Measurements from ENCODE around the gene MAN2C1. TPM values are rescaled to one million over a fixed set of nuclear protein-coding genes. Genes with fewer than 3 reads are reported as not detected.

MAN2C1 gene
- total and polyA plus RNA-seq, 9 of the 15 experiments (the other 6 are each of a cell fraction or from before 2014, with no cell fraction given), result 2.0 to 141 (median 39.9) TPM

DNA sequence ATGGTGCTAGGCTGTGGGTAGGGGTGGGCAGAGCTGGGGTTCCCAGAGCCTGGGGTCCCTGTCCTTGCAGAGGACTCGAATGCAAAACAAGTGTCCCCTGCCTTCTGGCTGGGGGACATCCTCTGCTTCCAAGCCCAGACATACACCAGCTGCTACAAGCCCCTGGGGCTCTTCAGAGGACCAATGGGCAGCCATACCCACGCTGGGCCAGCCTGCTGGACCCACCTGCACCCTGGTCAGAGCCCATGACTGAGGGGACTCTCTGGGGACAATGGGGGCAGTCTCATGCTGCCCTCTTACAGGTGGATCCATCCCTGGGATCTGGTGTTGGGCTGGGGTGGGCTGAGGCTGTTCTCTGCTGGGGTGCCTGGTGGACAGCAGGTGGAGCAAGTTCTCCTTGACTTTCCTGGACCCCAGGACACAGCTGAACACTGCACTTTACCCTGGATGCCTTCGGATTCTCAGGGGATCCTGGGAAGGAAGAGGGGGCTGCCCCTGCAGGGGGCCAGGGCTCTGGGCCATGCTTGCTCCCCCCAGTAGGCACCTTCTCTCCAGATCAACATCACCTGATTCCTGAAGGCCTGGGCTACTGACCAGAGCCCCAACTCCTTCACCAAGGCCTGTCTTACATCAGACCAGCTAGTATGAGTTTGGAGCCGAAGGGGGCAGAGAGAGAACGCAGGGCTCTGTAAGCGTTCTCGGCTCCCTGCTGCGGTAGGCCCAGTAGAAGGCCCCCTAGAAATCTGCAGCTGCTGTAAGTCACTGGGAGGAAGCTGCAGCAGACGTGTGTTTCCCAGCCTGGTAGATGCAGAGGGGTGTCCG lies 39.7 kb downstream of the MAN2C1 start:
- CTCF ChIA-PET (ENCODE audit: low intra/inter-chr PET ratio), result interaction anchor here (1.0 kb wide), 1 partner anchor 355 kb away, joined by 3 read pairs; no protein-coding TSS in a partner anchor

More for the DNA sequence above, 39.7 kb downstream of the MAN2C1 start:
- intact Hi-C loops (cut with micrococcal nuclease), result no loop called here
- POLR2A ChIA-PET, result interaction anchor here (0.6 to 0.7 kb wide), 2 partner anchors 263 to 356 kb away, joined by 3 read pairs; no protein-coding TSS in a partner anchor
- no TSS peak for BruUV-seq (replicated peaks)
- H2AFZ ChIP-seq (ENCODE audit: low read depth, low read length), result no peak overlapping the region
- H4K20me1 ChIP-seq (replicated peaks; ENCODE audit: control insufficient read depth, insufficient read depth, low read length), result no peaks in the 10 kb centered on the region
- no peak overlapping the region for H3K4me3 ChIP-seq
- WGBS (ENCODE audit: insufficient coverage, low coverage, missing lambda C conversion rate), result 42% methylated on average over 9 of the region's 10 CpGs
- no peak for FAIRE-seq
- H3K9ac ChIP-seq (ENCODE audit: insufficient read depth in 1 of 2, low read depth in 2 of 2, low read length in 2 of 2), result peak overlapping the region in 1 of 2 experiments; percentile 45; a peak in 1 of 4 replicates
- TF ChIP-seq RAD21 (CRISPR knock-in tag; conservative IDR thresholded peaks at IDR 0.05 in 1 of 2, IDR thresholded peaks at IDR 0.05 in 1 of 2) (peak in 1 of 2 experiments; percentile 36; a peak in 2 of 4 replicates), RCOR1 (IDR thresholded peaks at IDR 0.05; ENCODE audit: borderline replicate concordance in 1 of 2, low read depth in 2 of 2, low read length in 2 of 2) (no peak), RBM25 (IDR thresholded peaks at IDR 0.05; ENCODE audit: low read depth, low read length, severe bottlenecking) (no peak), TARDBP (IDR thresholded peaks at IDR 0.05) (no peak), PURB (CRISPR knock-in tag; IDR thresholded peaks at IDR 0.05; ENCODE audit: low read depth) (no peak)
- TF ChIP-seq, protein P1, sequence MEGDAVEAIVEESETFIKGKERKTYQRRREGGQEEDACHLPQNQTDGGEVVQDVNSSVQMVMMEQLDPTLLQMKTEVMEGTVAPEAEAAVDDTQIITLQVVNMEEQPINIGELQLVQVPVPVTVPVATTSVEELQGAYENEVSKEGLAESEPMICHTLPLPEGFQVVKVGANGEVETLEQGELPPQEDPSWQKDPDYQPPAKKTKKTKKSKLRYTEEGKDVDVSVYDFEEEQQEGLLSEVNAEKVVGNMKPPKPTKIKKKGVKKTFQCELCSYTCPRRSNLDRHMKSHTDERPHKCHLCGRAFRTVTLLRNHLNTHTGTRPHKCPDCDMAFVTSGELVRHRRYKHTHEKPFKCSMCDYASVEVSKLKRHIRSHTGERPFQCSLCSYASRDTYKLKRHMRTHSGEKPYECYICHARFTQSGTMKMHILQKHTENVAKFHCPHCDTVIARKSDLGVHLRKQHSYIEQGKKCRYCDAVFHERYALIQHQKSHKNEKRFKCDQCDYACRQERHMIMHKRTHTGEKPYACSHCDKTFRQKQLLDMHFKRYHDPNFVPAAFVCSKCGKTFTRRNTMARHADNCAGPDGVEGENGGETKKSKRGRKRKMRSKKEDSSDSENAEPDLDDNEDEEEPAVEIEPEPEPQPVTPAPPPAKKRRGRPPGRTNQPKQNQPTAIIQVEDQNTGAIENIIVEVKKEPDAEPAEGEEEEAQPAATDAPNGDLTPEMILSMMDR (IDR thresholded peaks at IDR 0.05 in 2 of 3, conservative IDR thresholded peaks at IDR 0.05 in 1 of 3; ENCODE audit: insufficient read depth in 2 of 3, low read depth in 1 of 3, low read length in 3 of 3), result peak; percentile 20 to 33 (median 28); a peak in 3 of 6 replicates
- peak; percentile 79 for ATAC-seq
- H3K9me1 ChIP-seq (ENCODE audit: control insufficient read depth, insufficient read depth, low read length), result no peaks in the 10 kb centered on the region
- no peaks in the 10 kb centered on the region for H3K9me3 ChIP-seq (replicated peaks; ENCODE audit: control insufficient read depth, insufficient read depth, low read depth, low read length)
- in situ Hi-C loops (cut with MboI), result loop anchor here (10.0 kb wide), 1 partner anchor 786 kb away; no protein-coding TSS in a partner anchor
- no peak overlapping the region for H3K27ac ChIP-seq (ENCODE audit: extremely low read depth, low read depth, low read length)
- no peaks in the 10 kb centered on the region for H3K79me2 ChIP-seq (ENCODE audit: control insufficient read depth, insufficient read depth, low read length)
- no peaks in the 10 kb centered on the region; a peak in 1 of 5 replicates for H3K4me1 ChIP-seq (replicated peaks in 1 of 2; ENCODE audit: control insufficient read depth in 2 of 2, insufficient read depth in 2 of 2, low read length in 2 of 2)
- no peak overlapping the region for H3K4me2 ChIP-seq (ENCODE audit: insufficient read depth, low read length)
- H3K27me3 ChIP-seq (ENCODE audit: control insufficient read depth in 2 of 2, insufficient read depth in 2 of 2, low read length in 2 of 2), result no peaks in the 10 kb centered on the region
- H3K36me3 ChIP-seq (ENCODE audit: control insufficient read depth, insufficient read depth, low read length), result no peaks in the 10 kb centered on the region
- DNase-seq (ENCODE audit: extremely low read depth in 1 of 4, low spot score in 3 of 4), result peak in 1 of 4 experiments; percentile 16
